ENCODE results near the gene DEPDC5. TPM values are rescaled to one million over a fixed set of nuclear protein-coding genes. Genes with fewer than 3 reads are reported as not detected.

The DEPDC5 gene
- total RNA-seq, 4 donors from 2014 or later = 26.6 to 94.1 (median 38.8) TPM

- H3K9me3 ChIP-seq = no peaks in the 10 kb centered on the region
- H3K4me1 ChIP-seq = no peaks in the 10 kb centered on the region
- peaks cover 0 to 79% (median 0%) of the 10 kb centered on the region in 3 donors for H3K36me3 ChIP-seq
- H3K27me3 ChIP-seq = no peaks in the 10 kb centered on the region
- H3K27ac ChIP-seq = no peak overlapping the region
- DNase-seq = no peak
- H3K4me3 ChIP-seq = no peak overlapping the region
- no peak for TF ChIP-seq POLR2A (IDR thresholded peaks at IDR 0.05)
- TF ChIP-seq, protein P1, sequence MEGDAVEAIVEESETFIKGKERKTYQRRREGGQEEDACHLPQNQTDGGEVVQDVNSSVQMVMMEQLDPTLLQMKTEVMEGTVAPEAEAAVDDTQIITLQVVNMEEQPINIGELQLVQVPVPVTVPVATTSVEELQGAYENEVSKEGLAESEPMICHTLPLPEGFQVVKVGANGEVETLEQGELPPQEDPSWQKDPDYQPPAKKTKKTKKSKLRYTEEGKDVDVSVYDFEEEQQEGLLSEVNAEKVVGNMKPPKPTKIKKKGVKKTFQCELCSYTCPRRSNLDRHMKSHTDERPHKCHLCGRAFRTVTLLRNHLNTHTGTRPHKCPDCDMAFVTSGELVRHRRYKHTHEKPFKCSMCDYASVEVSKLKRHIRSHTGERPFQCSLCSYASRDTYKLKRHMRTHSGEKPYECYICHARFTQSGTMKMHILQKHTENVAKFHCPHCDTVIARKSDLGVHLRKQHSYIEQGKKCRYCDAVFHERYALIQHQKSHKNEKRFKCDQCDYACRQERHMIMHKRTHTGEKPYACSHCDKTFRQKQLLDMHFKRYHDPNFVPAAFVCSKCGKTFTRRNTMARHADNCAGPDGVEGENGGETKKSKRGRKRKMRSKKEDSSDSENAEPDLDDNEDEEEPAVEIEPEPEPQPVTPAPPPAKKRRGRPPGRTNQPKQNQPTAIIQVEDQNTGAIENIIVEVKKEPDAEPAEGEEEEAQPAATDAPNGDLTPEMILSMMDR (IDR thresholded peaks at IDR 0.05) = no peak
Observed at GRCh38 chr22:31844941-31845340, 91.1 kb downstream of the DEPDC5 start.

- Histone ChIP-seq H3K9me3 (no peaks in the 10 kb centered on the region), H3K27ac (no peak overlapping the region), H3K4me3 (no peak overlapping the region), H3K4me1 (no peaks in the 10 kb centered on the region), H3K36me3 (peaks cover 0 to 69% (median 0%) of the 10 kb centered on the region in 3 donors), H3K27me3 (no peaks in the 10 kb centered on the region)
- TF ChIP-seq, protein P1 (IDR thresholded peaks at IDR 0.05) = peak in 3 of 6 experiments; percentile 25 to 41 (median 29)
- TF ChIP-seq POLR2A (IDR thresholded peaks at IDR 0.05) = no peak
- DNase-seq = no peak
Observed at GRCh38 chr22:31846161-31847115, 92.6 kb downstream of the DEPDC5 start.

- no peak for DNase-seq
- Histone ChIP-seq H3K36me3 (peaks cover 0 to 75% (median 0%) of the 10 kb centered on the region in 3 donors), H3K27ac (no peak overlapping the region), H3K27me3 (no peaks in the 10 kb centered on the region), H3K9me3 (no peaks in the 10 kb centered on the region), H3K4me3 (no peak overlapping the region), H3K4me1 (no peaks in the 10 kb centered on the region)
- TF ChIP-seq POLR2A (IDR thresholded peaks at IDR 0.05) = no peak
- TF ChIP-seq, protein P1 (IDR thresholded peaks at IDR 0.05) = no peak
Observed at GRCh38 chr22:31848411-31848810, 94.6 kb downstream of the DEPDC5 start.

DNA sequence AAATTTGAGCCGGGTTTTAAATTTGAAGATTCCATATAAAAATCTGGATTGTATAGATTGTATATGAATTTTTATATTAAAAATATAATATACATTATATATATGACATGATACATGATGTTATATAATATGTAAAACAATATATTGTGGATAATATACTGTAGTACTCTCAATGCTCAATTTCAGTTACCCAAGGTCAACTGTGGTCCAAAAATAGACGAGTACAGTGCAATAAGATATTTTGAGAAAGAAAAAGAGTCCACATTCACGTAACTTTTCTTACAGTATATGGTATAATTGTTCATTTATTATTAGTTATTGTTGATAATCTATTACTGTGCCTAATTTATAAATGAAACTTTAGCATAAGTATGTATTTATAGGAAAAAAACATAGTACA is 96.3 kb downstream of the DEPDC5 start:
- H3K36me3 ChIP-seq = peaks cover 0 to 73% (median 0%) of the 10 kb centered on the region in 3 donors
- H3K27me3 ChIP-seq = no peaks in the 10 kb centered on the region
- H3K4me1 ChIP-seq = no peaks in the 10 kb centered on the region
- TF ChIP-seq, protein P1 (IDR thresholded peaks at IDR 0.05) = no peak
- TF ChIP-seq POLR2A (IDR thresholded peaks at IDR 0.05) = no peak
- H3K4me3 ChIP-seq = no peak overlapping the region
- H3K27ac ChIP-seq = no peak overlapping the region
- no peaks in the 10 kb centered on the region for H3K9me3 ChIP-seq
- no peak for DNase-seq

- H3K4me3 ChIP-seq = no peak overlapping the region
- peaks cover 0 to 60% (median 0%) of the 10 kb centered on the region in 3 donors for H3K36me3 ChIP-seq
- H3K27ac ChIP-seq = no peak overlapping the region
- DNase-seq = no peak
- H3K4me1 ChIP-seq = no peaks in the 10 kb centered on the region
- H3K27me3 ChIP-seq = no peaks in the 10 kb centered on the region
- H3K9me3 ChIP-seq = no peaks in the 10 kb centered on the region
- TF ChIP-seq POLR2A (IDR thresholded peaks at IDR 0.05) = no peak
- TF ChIP-seq, protein P1 (IDR thresholded peaks at IDR 0.05) = no peak
Observed at GRCh38 chr22:31852691-31853421, 99.0 kb downstream of the DEPDC5 start.

All from Peyer's patch (tissue), 4 donors.